AG04450 (cell line): ENCODE results near the gene WDR18. TPM values are rescaled to one million over a fixed set of nuclear protein-coding genes. Genes with fewer than 3 reads are reported as not detected.

Source experiments
- CTCF ChIA-PET: fragments of 300-600, 350-600 bp; formaldehyde crosslinking; extraction: SDS; loops from one replicate; lab custom pipeline; 2022; ENCODE audit warnings: antibody characterized with exemption, inconsistent platforms; lab: Charles Lee
- POLR2A ChIA-PET: fragments of 350-600 bp; formaldehyde crosslinking; extraction: SDS; loops from one replicate; lab custom pipeline; 2021; ENCODE audit warnings: antibody characterized with exemption, inconsistent platforms; lab: Yijun Ruan, JAX
- DNase-seq: peaks from one replicate; pipeline ENCODE4 v3.0.0-alpha.2; 2011; ENCODE audit warnings: low read depth, low spot score
- H3K27ac ChIP-seq: one replicate; pipeline ENCODE4 v1.5.1; 2012; ENCODE audit warnings: low read depth, low read length, control low read depth
- H3K27me3 ChIP-seq: one replicate; pipeline ENCODE4 v1.6.0; 2012; ENCODE audit warnings: low read length; ENCODE audit not compliant: control insufficient read depth, insufficient read depth
- H3K4me3 ChIP-seq: 2 replicates; pipeline ENCODE4 v1.5.1; 2011; ENCODE audit warnings: mild to moderate bottlenecking, low read depth, low read length, control low read depth
- H3K9me3 ChIP-seq: 2 replicates; pipeline ENCODE4 v1.5.1; 2012; ENCODE audit warnings: low read length; ENCODE audit not compliant: control insufficient read depth, insufficient read depth
- CTCF ChIP-seq: IDR thresholded peaks from 2 replicates; pipeline ENCODE4 v1.5.1; 2011; ENCODE audit warnings: low read depth, low read length, control low read depth, inconsistent platforms
- polyA plus RNA-seq: library from polyadenylated mRNA; depleted of rRNA; stranded (reverse); fragments of >200 nt; gene quantifications from 2 replicates; pipeline ENCODE4 v1.2.3, GENCODE V29; 2011

Gene WDR18
- polyA plus RNA-seq, 1 experiment: 24.5 TPM

- no peak for TF ChIP-seq CTCF
- no peak overlapping the region for H3K4me3 ChIP-seq
- ChIA-PET CTCF (no interaction called here), POLR2A (no interaction called here)
- no peaks in the 10 kb centered on the region for H3K27me3 ChIP-seq
- H3K9me3 ChIP-seq: peaks cover 14% of the 10 kb centered on the region
- H3K27ac ChIP-seq: no peak overlapping the region
- DNase-seq: no peak
These were observed 11.9 kb upstream of the WDR18 start for GRCh38 chr19:972281-972680.

GRCh38 chr19:973726-974563 lies 10.2 kb upstream of the WDR18 start:
- no peak for TF ChIP-seq CTCF
- CTCF ChIA-PET: no interaction called here
- POLR2A ChIA-PET: no interaction called here

GRCh38 chr19:974564-975257 lies 9.4 kb upstream of the WDR18 start:
- peaks cover 10% of the 10 kb centered on the region for H3K9me3 ChIP-seq
- H3K27me3 ChIP-seq: no peaks in the 10 kb centered on the region
- no peak overlapping the region for H3K4me3 ChIP-seq
- ChIA-PET CTCF (no interaction called here), POLR2A (no interaction called here)
- DNase-seq: no peak
- TF ChIP-seq CTCF: no peak
- H3K27ac ChIP-seq: no peak overlapping the region

More at GRCh38 chr19:973726-974563, 10.2 kb upstream of the WDR18 start:
- DNase-seq: no peak
- Histone ChIP-seq H3K27me3 (no peaks in the 10 kb centered on the region), H3K27ac (no peak overlapping the region), H3K4me3 (no peak overlapping the region), H3K9me3 (peaks cover 10% of the 10 kb centered on the region)

GRCh38 chr19:976476-976875 lies 7.7 kb upstream of the WDR18 start:
- DNase-seq: no peak
- no peaks in the 10 kb centered on the region for H3K27me3 ChIP-seq
- ChIA-PET CTCF (no interaction called here), POLR2A (interaction anchor here (1.1 kb wide), 1 partner anchor 8 kb away, joined by 7 read pairs; no protein-coding TSS in a partner anchor)
- no peak overlapping the region for H3K27ac ChIP-seq
- no peak overlapping the region for H3K4me3 ChIP-seq
- TF ChIP-seq CTCF: no peak
- H3K9me3 ChIP-seq: no peaks in the 10 kb centered on the region; the same call in 1 of the 2 replicates

GRCh38 chr19:977058-977464 lies 7.1 kb upstream of the WDR18 start:
- Histone ChIP-seq H3K27me3 (no peaks in the 10 kb centered on the region), H3K4me3 (no peak overlapping the region), H3K27ac (no peak overlapping the region), H3K9me3 (no peaks in the 10 kb centered on the region; the same call in 1 of the 2 replicates)
- DNase-seq: no peak
- ChIA-PET POLR2A (no interaction called here), CTCF (no interaction called here)
- no peak for TF ChIP-seq CTCF
